GM12865 (cell line): ENCODE measurements around the gene TRIB2.

Experiments used
- DNase-seq: peaks from one replicate; pipeline ENCODE4 v3.0.0; 2010; ENCODE audit warnings: low read depth
- H3K4me3 ChIP-seq: 2 replicates; pipeline ENCODE4 v1.5.1; 2011; ENCODE audit warnings: mild to moderate bottlenecking, low read depth, low read length, control low read depth
- CTCF ChIP-seq: IDR thresholded peaks from 2 replicates; pipeline ENCODE4 v1.5.1; 2011; ENCODE audit warnings: low read length, control low read depth, low read depth, inconsistent platforms; ENCODE audit not compliant: insufficient read depth; ENCODE audit errors: missing control alignments

The TRIB2 gene

GRCh38 chr2:12766421-12766879 lies 49.7 kb downstream of the TRIB2 start:
- no peak overlapping the region for H3K4me3 ChIP-seq
- TF ChIP-seq CTCF, result no peak
- no peak for DNase-seq

GRCh38 chr2:12767541-12767940 lies 50.8 kb downstream of the TRIB2 start:
- DNase-seq, result no peak
- no peak for TF ChIP-seq CTCF
- H3K4me3 ChIP-seq, result no peak overlapping the region

GRCh38 chr2:12767996-12768624 lies 51.4 kb downstream of the TRIB2 start:
- no peak for TF ChIP-seq CTCF
- no peak for DNase-seq

GRCh38 chr2:12769492-12770105 lies 52.9 kb downstream of the TRIB2 start:
- H3K4me3 ChIP-seq, result no peak overlapping the region
- no peak for DNase-seq
- TF ChIP-seq CTCF, result no peak

More at GRCh38 chr2:12767996-12768624, 51.4 kb downstream of the TRIB2 start:
- no peak overlapping the region for H3K4me3 ChIP-seq

- no peak for TF ChIP-seq CTCF
- H3K4me3 ChIP-seq, result no peak overlapping the region
- no peak for DNase-seq
These were observed 53.7 kb downstream of the TRIB2 start for GRCh38 chr2:12770300-12770968.

GRCh38 chr2:12771154-12771553 lies 54.4 kb downstream of the TRIB2 start:
- DNase-seq, result no peak
- TF ChIP-seq CTCF, result no peak
- H3K4me3 ChIP-seq, result no peak overlapping the region
